DND-41 (cell line): Measurements from ENCODE around the gene PRXL2A.

Experiments used
- EZH2 ChIP-seq: IDR thresholded peaks from 3 replicates; pipeline ENCODE4 v1.6.1; 2012; ENCODE audit warnings: borderline replicate concordance, low read depth, mild to moderate bottlenecking, moderate library complexity, low read length, inconsistent platforms; ENCODE audit not compliant: severe bottlenecking
- TF ChIP-seq, protein P1 (sequence below): IDR thresholded peaks from 2 replicates; pipeline ENCODE4 v1.5.1; 2012; ENCODE audit warnings: borderline replicate concordance, low read length, moderate library complexity, mild to moderate bottlenecking; ENCODE audit not compliant: poor library complexity, severe bottlenecking; ENCODE audit errors: extremely low read depth

GRCh38 chr10:80444124-80444523, 35.8 kb downstream of the PRXL2A start:
- TF ChIP-seq, protein P1, sequence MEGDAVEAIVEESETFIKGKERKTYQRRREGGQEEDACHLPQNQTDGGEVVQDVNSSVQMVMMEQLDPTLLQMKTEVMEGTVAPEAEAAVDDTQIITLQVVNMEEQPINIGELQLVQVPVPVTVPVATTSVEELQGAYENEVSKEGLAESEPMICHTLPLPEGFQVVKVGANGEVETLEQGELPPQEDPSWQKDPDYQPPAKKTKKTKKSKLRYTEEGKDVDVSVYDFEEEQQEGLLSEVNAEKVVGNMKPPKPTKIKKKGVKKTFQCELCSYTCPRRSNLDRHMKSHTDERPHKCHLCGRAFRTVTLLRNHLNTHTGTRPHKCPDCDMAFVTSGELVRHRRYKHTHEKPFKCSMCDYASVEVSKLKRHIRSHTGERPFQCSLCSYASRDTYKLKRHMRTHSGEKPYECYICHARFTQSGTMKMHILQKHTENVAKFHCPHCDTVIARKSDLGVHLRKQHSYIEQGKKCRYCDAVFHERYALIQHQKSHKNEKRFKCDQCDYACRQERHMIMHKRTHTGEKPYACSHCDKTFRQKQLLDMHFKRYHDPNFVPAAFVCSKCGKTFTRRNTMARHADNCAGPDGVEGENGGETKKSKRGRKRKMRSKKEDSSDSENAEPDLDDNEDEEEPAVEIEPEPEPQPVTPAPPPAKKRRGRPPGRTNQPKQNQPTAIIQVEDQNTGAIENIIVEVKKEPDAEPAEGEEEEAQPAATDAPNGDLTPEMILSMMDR, result no peak
- no peak for TF ChIP-seq EZH2
